Measurements from ENCODE around the gene LEPROT. TPM values are rescaled to one million over a fixed set of nuclear protein-coding genes. Genes with fewer than 3 reads are reported as not detected.

Gene LEPROT
- total and polyA plus RNA-seq, 2 of the 8 experiments (the other 6 are each of a cell fraction or from before 2014, with no cell fraction given): 25.7 to 27.2 TPM

DNA sequence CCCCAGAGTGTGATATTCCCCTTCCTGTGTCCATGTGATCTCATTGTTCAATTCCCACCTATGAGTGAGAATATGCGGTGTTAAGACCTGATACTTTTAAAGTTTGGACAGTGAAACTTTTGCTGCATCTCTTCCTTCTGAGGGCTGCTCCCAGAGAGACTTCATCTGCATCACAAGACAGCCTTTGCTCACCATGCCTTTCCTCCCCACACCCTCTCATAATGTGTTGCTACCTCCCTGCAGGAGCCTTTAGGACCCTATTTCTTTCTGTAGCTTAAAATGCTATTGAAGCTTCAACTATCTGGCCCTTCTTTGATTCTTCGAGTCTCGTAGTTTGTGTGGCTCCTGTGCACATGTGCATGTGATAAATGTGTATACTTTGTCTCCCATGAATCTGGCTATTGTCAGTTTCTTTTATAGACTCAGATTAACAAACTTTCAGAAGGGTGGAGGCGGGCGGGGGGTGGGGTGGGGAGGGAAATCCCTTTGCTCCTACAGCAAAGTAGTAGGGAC is 23.7 kb downstream of the LEPROT start (continued):
- TF ChIP-seq, protein P1, sequence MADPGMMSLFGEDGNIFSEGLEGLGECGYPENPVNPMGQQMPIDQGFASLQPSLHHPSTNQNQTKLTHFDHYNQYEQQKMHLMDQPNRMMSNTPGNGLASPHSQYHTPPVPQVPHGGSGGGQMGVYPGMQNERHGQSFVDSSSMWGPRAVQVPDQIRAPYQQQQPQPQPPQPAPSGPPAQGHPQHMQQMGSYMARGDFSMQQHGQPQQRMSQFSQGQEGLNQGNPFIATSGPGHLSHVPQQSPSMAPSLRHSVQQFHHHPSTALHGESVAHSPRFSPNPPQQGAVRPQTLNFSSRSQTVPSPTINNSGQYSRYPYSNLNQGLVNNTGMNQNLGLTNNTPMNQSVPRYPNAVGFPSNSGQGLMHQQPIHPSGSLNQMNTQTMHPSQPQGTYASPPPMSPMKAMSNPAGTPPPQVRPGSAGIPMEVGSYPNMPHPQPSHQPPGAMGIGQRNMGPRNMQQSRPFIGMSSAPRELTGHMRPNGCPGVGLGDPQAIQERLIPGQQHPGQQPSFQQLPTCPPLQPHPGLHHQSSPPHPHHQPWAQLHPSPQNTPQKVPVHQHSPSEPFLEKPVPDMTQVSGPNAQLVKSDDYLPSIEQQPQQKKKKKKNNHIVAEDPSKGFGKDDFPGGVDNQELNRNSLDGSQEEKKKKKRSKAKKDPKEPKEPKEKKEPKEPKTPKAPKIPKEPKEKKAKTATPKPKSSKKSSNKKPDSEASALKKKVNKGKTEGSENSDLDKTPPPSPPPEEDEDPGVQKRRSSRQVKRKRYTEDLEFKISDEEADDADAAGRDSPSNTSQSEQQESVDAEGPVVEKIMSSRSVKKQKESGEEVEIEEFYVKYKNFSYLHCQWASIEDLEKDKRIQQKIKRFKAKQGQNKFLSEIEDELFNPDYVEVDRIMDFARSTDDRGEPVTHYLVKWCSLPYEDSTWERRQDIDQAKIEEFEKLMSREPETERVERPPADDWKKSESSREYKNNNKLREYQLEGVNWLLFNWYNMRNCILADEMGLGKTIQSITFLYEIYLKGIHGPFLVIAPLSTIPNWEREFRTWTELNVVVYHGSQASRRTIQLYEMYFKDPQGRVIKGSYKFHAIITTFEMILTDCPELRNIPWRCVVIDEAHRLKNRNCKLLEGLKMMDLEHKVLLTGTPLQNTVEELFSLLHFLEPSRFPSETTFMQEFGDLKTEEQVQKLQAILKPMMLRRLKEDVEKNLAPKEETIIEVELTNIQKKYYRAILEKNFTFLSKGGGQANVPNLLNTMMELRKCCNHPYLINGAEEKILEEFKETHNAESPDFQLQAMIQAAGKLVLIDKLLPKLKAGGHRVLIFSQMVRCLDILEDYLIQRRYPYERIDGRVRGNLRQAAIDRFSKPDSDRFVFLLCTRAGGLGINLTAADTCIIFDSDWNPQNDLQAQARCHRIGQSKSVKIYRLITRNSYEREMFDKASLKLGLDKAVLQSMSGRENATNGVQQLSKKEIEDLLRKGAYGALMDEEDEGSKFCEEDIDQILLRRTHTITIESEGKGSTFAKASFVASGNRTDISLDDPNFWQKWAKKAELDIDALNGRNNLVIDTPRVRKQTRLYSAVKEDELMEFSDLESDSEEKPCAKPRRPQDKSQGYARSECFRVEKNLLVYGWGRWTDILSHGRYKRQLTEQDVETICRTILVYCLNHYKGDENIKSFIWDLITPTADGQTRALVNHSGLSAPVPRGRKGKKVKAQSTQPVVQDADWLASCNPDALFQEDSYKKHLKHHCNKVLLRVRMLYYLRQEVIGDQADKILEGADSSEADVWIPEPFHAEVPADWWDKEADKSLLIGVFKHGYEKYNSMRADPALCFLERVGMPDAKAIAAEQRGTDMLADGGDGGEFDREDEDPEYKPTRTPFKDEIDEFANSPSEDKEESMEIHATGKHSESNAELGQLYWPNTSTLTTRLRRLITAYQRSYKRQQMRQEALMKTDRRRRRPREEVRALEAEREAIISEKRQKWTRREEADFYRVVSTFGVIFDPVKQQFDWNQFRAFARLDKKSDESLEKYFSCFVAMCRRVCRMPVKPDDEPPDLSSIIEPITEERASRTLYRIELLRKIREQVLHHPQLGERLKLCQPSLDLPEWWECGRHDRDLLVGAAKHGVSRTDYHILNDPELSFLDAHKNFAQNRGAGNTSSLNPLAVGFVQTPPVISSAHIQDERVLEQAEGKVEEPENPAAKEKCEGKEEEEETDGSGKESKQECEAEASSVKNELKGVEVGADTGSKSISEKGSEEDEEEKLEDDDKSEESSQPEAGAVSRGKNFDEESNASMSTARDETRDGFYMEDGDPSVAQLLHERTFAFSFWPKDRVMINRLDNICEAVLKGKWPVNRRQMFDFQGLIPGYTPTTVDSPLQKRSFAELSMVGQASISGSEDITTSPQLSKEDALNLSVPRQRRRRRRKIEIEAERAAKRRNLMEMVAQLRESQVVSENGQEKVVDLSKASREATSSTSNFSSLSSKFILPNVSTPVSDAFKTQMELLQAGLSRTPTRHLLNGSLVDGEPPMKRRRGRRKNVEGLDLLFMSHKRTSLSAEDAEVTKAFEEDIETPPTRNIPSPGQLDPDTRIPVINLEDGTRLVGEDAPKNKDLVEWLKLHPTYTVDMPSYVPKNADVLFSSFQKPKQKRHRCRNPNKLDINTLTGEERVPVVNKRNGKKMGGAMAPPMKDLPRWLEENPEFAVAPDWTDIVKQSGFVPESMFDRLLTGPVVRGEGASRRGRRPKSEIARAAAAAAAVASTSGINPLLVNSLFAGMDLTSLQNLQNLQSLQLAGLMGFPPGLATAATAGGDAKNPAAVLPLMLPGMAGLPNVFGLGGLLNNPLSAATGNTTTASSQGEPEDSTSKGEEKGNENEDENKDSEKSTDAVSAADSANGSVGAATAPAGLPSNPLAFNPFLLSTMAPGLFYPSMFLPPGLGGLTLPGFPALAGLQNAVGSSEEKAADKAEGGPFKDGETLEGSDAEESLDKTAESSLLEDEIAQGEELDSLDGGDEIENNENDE (IDR thresholded peaks at IDR 0.05; ENCODE audit: insufficient replicate concordance, low read length): peak; percentile 25
- TF ChIP-seq SRF (IDR thresholded peaks at IDR 0.05; ENCODE audit: low read depth, low read length): no peak

Data from H1 (cell line).